GM12865 (cell line): Measurements from ENCODE around the gene RDH8.

ENCODE experiments used
- DNase-seq: peaks from one replicate; pipeline ENCODE4 v3.0.0; 2010; ENCODE audit warnings: low read depth
- H3K4me3 ChIP-seq: 2 replicates; pipeline ENCODE4 v1.5.1; 2011; ENCODE audit warnings: mild to moderate bottlenecking, low read depth, low read length, control low read depth
- TF ChIP-seq, protein P1 (sequence below): IDR thresholded peaks from 2 replicates; pipeline ENCODE4 v1.5.1; 2011; ENCODE audit warnings: low read length, control low read depth, low read depth, inconsistent platforms; ENCODE audit not compliant: insufficient read depth; ENCODE audit errors: missing control alignments

The RDH8 gene

DNA sequence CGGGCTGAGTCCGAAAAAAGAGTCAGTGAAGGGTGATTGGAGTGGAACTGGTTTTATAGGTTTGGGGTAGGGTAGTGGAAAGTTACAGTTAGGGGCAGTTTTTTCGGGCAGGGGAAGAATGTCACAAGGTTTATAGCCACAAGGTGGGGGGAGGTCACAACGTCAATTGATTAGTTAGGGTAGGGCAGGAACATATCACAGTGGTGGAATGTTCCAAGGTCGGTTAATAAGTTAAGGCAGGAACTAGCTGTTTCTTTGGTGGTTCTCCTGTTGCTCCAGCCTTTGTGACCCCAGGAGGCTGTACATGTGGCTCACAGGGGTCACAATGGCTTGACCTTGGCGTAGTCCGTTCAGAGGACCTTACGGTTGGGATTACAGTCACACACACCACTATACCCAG lies 20.3 kb downstream of the RDH8 start:
- TF ChIP-seq, protein P1, sequence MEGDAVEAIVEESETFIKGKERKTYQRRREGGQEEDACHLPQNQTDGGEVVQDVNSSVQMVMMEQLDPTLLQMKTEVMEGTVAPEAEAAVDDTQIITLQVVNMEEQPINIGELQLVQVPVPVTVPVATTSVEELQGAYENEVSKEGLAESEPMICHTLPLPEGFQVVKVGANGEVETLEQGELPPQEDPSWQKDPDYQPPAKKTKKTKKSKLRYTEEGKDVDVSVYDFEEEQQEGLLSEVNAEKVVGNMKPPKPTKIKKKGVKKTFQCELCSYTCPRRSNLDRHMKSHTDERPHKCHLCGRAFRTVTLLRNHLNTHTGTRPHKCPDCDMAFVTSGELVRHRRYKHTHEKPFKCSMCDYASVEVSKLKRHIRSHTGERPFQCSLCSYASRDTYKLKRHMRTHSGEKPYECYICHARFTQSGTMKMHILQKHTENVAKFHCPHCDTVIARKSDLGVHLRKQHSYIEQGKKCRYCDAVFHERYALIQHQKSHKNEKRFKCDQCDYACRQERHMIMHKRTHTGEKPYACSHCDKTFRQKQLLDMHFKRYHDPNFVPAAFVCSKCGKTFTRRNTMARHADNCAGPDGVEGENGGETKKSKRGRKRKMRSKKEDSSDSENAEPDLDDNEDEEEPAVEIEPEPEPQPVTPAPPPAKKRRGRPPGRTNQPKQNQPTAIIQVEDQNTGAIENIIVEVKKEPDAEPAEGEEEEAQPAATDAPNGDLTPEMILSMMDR = no peak
- DNase-seq = no peak
- no peak overlapping the region for H3K4me3 ChIP-seq

DNA sequence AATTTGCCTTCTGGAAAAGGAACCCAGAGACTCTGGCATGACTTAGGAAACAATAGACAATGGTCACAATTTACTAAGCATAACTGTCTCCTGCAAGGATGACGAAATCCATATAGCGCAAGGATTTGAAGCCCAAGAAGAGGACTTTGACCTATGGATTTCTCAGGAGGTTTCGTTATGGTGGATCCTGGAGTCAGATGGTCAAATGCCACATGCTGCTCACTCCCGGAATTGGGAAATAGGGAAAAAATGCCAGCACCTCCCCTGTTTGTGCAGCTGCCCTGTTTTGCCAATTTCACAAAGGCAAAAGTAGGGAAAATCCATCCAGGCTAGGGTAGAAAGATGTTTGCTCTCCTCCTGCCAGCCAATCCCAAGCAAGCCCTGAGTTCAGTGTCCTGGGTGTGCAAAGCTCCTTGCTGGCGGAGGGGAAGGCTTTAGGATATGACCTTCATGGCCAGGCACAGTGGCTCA lies 23.4 kb downstream of the RDH8 start:
- no peak overlapping the region for H3K4me3 ChIP-seq
- TF ChIP-seq, protein P1 = no peak
- no peak for DNase-seq

GRCh38 chr19:10037367-10037766 lies 24.1 kb downstream of the RDH8 start:
- no peak for DNase-seq
- TF ChIP-seq, protein P1 = no peak
- H3K4me3 ChIP-seq = no peak overlapping the region

GRCh38 chr19:10037809-10038208 lies 24.5 kb downstream of the RDH8 start:
- TF ChIP-seq, protein P1 = no peak
- no peak for DNase-seq
- H3K4me3 ChIP-seq = no peak overlapping the region

GRCh38 chr19:10043286-10043927 lies 30.1 kb downstream of the RDH8 start:
- TF ChIP-seq, protein P1 = no peak
- DNase-seq = no peak
- H3K4me3 ChIP-seq = no peak overlapping the region

DNA sequence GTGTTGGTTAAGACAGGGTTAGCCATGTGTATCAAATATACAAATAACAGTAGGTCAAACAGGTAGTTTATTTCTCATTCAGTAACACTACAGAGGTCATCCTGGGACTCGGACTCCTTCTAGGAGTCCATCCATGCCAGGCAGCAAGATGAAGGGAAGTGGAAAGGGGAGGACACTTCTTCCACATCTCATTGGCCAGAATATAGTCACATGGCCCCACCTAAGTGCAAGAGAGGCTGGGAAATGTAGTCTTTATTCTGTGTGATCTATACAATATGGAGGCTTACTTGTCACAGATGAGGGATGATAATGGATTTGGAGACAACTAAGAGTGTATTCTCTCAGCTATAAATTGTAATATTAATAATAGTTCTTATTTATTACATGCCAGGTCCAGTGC lies 31.1 kb downstream of the RDH8 start:
- TF ChIP-seq, protein P1 = no peak
- H3K4me3 ChIP-seq = no peak overlapping the region
- peak; percentile 32 for DNase-seq

GRCh38 chr19:10045371-10045770 lies 32.1 kb downstream of the RDH8 start:
- no peak overlapping the region for H3K4me3 ChIP-seq
- DNase-seq = no peak
- TF ChIP-seq, protein P1 = no peak
